GM23338 (cell line): Measurements from ENCODE around the gene RTKN. TPM values are rescaled to one million over a fixed set of nuclear protein-coding genes. Genes with fewer than 3 reads are reported as not detected.

Experiments
- ATAC-seq: fragments of 200-7000 bp; cut with Tn5 transposase; 3 replicates; pipeline ENCODE4 v1.9.1; 2020
- DNase-seq: peaks from one replicate; pipeline ENCODE4 v3.0.0-alpha.2; 2015; ENCODE audit warnings: low spot score
- H2AFZ ChIP-seq: fragments of 200-600 bp; sonication (generic); 2 replicates; pipeline ENCODE4 v1.8.0; 2016; ENCODE audit warnings: antibody characterized with exemption, mild to moderate bottlenecking, moderate library complexity
- H3F3A ChIP-seq: fragments of 200-600 bp; sonication (generic); replicated peaks from 2 replicates; pipeline ENCODE4 v1.8.0; 2017; ENCODE audit warnings: antibody characterized with exemption, mixed run types, low read depth
- H3K27ac ChIP-seq: fragments of 200-600 bp; sonication (generic); 2 replicates; pipeline ENCODE4 v1.6.1; 2016; ENCODE audit warnings: low read depth
- H3K27me3 ChIP-seq: fragments of 200-600 bp; sonication (generic); 2 replicates; pipeline ENCODE4 v1.8.0; 2016; ENCODE audit warnings: mild to moderate bottlenecking, mixed run types, moderate library complexity; ENCODE audit not compliant: insufficient read depth
- H3K36me3 ChIP-seq: fragments of 200-600 bp; sonication (generic); 2 replicates; pipeline ENCODE4 v1.8.0; 2016; ENCODE audit warnings: mild to moderate bottlenecking; ENCODE audit not compliant: insufficient read depth
- H3K4me1 ChIP-seq: fragments of 200-600 bp; sonication (generic); 2 replicates; pipeline ENCODE4 v1.8.0; 2016; ENCODE audit warnings: mild to moderate bottlenecking, moderate library complexity; ENCODE audit not compliant: insufficient read depth
- H3K4me2 ChIP-seq: fragments of 200-600 bp; sonication (generic); 2 replicates; pipeline ENCODE4 v1.7.1; 2017; ENCODE audit warnings: mixed run types
- H3K4me3 ChIP-seq: fragments of 200-600 bp; sonication (generic); 2 replicates; pipeline ENCODE4 v1.6.1; 2016; ENCODE audit warnings: mixed run types
- H3K79me2 ChIP-seq: fragments of 200-600 bp; sonication (generic); replicated peaks from 2 replicates; pipeline ENCODE4 v1.8.0; 2017; ENCODE audit warnings: mild to moderate bottlenecking; ENCODE audit not compliant: insufficient read depth
- H3K9me2 ChIP-seq: fragments of 200-600 bp; sonication (generic); 2 replicates; pipeline ENCODE4 v1.8.0; 2017; ENCODE audit not compliant: insufficient read depth
- H4K20me1 ChIP-seq: fragments of 200-600 bp; sonication (generic); replicated peaks from 2 replicates; pipeline ENCODE4 v1.8.0; 2017; ENCODE audit warnings: mild to moderate bottlenecking; ENCODE audit not compliant: insufficient read depth
- H3K27ac Mint-ChIP-seq: 2 replicates; pipeline ENCODE4 v1.8.0; 2020; ENCODE audit warnings: inconsistent platforms, mild to moderate bottlenecking, moderate library complexity, mixed read lengths
- H3K27me3 Mint-ChIP-seq: 3 replicates; pipeline ENCODE4 v1.8.0; 2022; ENCODE audit warnings: low read depth, mild to moderate bottlenecking, moderate library complexity, mixed read lengths, inconsistent platforms; ENCODE audit not compliant: insufficient read depth, poor library complexity
- H3K36me3 Mint-ChIP-seq: 3 replicates; pipeline ENCODE4 v1.8.0; 2021; ENCODE audit warnings: low read depth, mild to moderate bottlenecking, inconsistent platforms, moderate library complexity, mixed read lengths
- H3K4me1 Mint-ChIP-seq: 3 replicates; pipeline ENCODE4 v1.8.0; 2020; ENCODE audit warnings: mild to moderate bottlenecking, inconsistent platforms, mixed read lengths
- H3K4me3 Mint-ChIP-seq: 3 replicates; pipeline ENCODE4 v1.8.0; 2021; ENCODE audit warnings: moderate library complexity, mild to moderate bottlenecking, inconsistent platforms, mixed read lengths
- H3K9me3 Mint-ChIP-seq: 3 replicates; pipeline ENCODE4 v1.8.0; 2020; ENCODE audit warnings: moderate library complexity, mild to moderate bottlenecking, inconsistent platforms, mixed read lengths
- CTCF ChIP-seq, 2 experiments: fragments of 200-600 bp in 1 of 2; sonication (generic) in 1 of 2; conservative IDR thresholded peaks; 2 replicates each; pipeline versions ENCODE4 v1.5.1 to v1.6.1; 2016 to 2017; ENCODE audit warnings: antibody characterized with exemption in 2 of 2, low read depth in 2 of 2, mild to moderate bottlenecking in 2 of 2, moderate library complexity in 1 of 2
- EZH2 ChIP-seq: fragments of 200-600 bp; sonication (generic); IDR thresholded peaks from one replicate; pipeline ENCODE4 v1.8.0; 2017; ENCODE audit warnings: antibody characterized with exemption, mild to moderate bottlenecking, low read depth; ENCODE audit not compliant: unreplicated experiment
- EZH2phosphoT487 ChIP-seq: fragments of 200-600 bp; sonication (generic); IDR thresholded peaks from one replicate; pipeline ENCODE4 v1.8.1; 2018; ENCODE audit warnings: antibody characterized with exemption; ENCODE audit not compliant: unreplicated experiment
- JUNB ChIP-seq: IDR thresholded peaks from one replicate; pipeline ENCODE4 v1.6.1; 2016; ENCODE audit warnings: antibody characterized with exemption; ENCODE audit not compliant: unreplicated experiment
- NANOG ChIP-seq: IDR thresholded peaks from 2 replicates; pipeline ENCODE4 v1.6.1; 2016; ENCODE audit warnings: antibody characterized with exemption, borderline replicate concordance
- POLR2AphosphoS5 ChIP-seq: IDR thresholded peaks from 2 replicates; pipeline ENCODE4 v1.6.1; 2016; ENCODE audit warnings: antibody characterized with exemption, low read depth
- REST ChIP-seq: IDR thresholded peaks from one replicate; pipeline ENCODE4 v1.6.1; 2018; ENCODE audit warnings: antibody characterized with exemption; ENCODE audit not compliant: unreplicated experiment
- ZNF114 ChIP-seq: fragments of 250-450 bp; sonication (Bioruptor Pico); IDR thresholded peaks from 2 replicates; pipeline ENCODE4 v1.5.0; 2020; ENCODE audit warnings: mild to moderate bottlenecking, moderate library complexity
- ZNF331 ChIP-seq: fragments of 250-450 bp; sonication (Bioruptor Pico); IDR thresholded peaks from 2 replicates; pipeline ENCODE4 v1.5.0; 2020; ENCODE audit warnings: low read depth, mild to moderate bottlenecking, moderate library complexity
- ZNF462 ChIP-seq: fragments of 250-450 bp; sonication (Bioruptor Pico); IDR thresholded peaks from 2 replicates; pipeline ENCODE4 v1.5.0; 2020; ENCODE audit warnings: mild to moderate bottlenecking, moderate library complexity
- polyA plus RNA-seq: library from polyadenylated mRNA; unstranded; fragments of >200 nt; fragmentation: Nextera tagmentation; extraction: Ambion mirVana; gene quantifications from 2 replicates; pipeline ENCODE4 v1.2.1, GENCODE V29; 2016
- total RNA-seq: library from RNA; depleted of rRNA; stranded (reverse); fragments of >200 nt; shearing (Covaris generic); gene quantifications from 2 replicates; pipeline ENCODE4 v1.2.3, GENCODE V29; 2014

RTKN gene
- total and polyA plus RNA-seq, 2 experiments from 2014 or later = 24.5 to 50.0 TPM

GRCh38 chr2:74438248-74438647 lies 3.5 kb downstream of the RTKN start:
- Histone ChIP-seq H3K27me3 (no peaks in the 10 kb centered on the region), H3K4me3 (0 out of 2 replicates have a peak overlapping the region, but pooled peaks have one; percentile 30), H3K36me3 (no peaks in the 10 kb centered on the region), H4K20me1 (peaks cover 34% of the 10 kb centered on the region), H3K79me2 (peaks cover 60% of the 10 kb centered on the region), H3K27ac (no peak overlapping the region), H3K9me2 (no peaks in the 10 kb centered on the region), H3F3A (peaks cover 18% of the 10 kb centered on the region), H3K4me1 (peaks cover 35% of the 10 kb centered on the region), H3K4me2 (peak overlapping the region; percentile 48; the same call in 1 of the 2 replicates), H2AFZ (no peak overlapping the region)
- DNase-seq = no peak
- peak overlapping the region; percentile 64; the same call in 1 of the 2 replicates for H3K27ac Mint-ChIP-seq
- peak overlapping the region; percentile 98; the same call in 2 of the 3 replicates for H3K4me3 Mint-ChIP-seq
- no peaks in the 10 kb centered on the region for H3K9me3 Mint-ChIP-seq
- H3K36me3 Mint-ChIP-seq = peaks cover 27% of the 10 kb centered on the region
- H3K27me3 Mint-ChIP-seq = peaks cover 23% of the 10 kb centered on the region
- peaks cover 40% of the 10 kb centered on the region for H3K4me1 Mint-ChIP-seq
- TF ChIP-seq EZH2 = no peak
- TF ChIP-seq CTCF (conservative IDR thresholded peaks at IDR 0.05; ENCODE audit: low read depth in 2 of 2) = no peak
- no peak for TF ChIP-seq JUNB
- TF ChIP-seq ZNF114 (CRISPR knock-in tag) = no peak
- TF ChIP-seq REST = no peak
- TF ChIP-seq NANOG = no peak
- no peak for TF ChIP-seq ZNF331 (CRISPR knock-in tag)
- no peak for TF ChIP-seq POLR2AphosphoS5
- no peak for TF ChIP-seq ZNF462 (CRISPR knock-in tag)
- TF ChIP-seq EZH2phosphoT487 = no peak
- no peak for ATAC-seq
